Pancreas (tissue), 10 donors: Measurements from ENCODE around the gene ZNF195. TPM values are rescaled to one million over a fixed set of nuclear protein-coding genes. Genes with fewer than 3 reads are reported as not detected.
"Not testable (repeated sequence)": the region's sequence is repeated elsewhere in the genome, so short reads cannot be mapped to it uniquely, and the experiment has no call there.

Experiments
- ATAC-seq, 4 donors: fragments of 200-7000 bp; cut with Tn5 transposase; one replicate each; pipeline versions ENCODE4 v1.8.0 to v1.9.1; 2020; ENCODE audit warnings: mild to moderate bottlenecking in 4 of 4, moderate library complexity in 4 of 4
- DNase-seq, 6 donors: peaks; one replicate each; pipeline ENCODE4 v3.0.0-alpha.2; 2020
- FAIRE-seq: peaks from 2 replicates; lab custom pipeline; 2012; peaks lifted over from hg19 to GRCh38; lab: Jason Lieb, UNC
- H3K27ac ChIP-seq, 4 donors: fragments of 200-600 bp; sonication (generic); 1 replicate in 3 of 4; 2 replicates in 1 of 4; pipeline versions ENCODE4 v1.5.0 to v1.8.0; 2020
- H3K27me3 ChIP-seq, 4 donors: fragments of 200-600 bp; one replicate each; pipeline ENCODE4 v1.8.0; 2021
- H3K36me3 ChIP-seq, 3 donors: fragments of 200-600 bp; sonication (generic) in 1 of 3; one replicate each; pipeline versions ENCODE4 v1.5.0 to v1.8.0; 2020 to 2021
- H3K4me1 ChIP-seq, 3 donors: fragments of 200-600 bp; one replicate each; pipeline ENCODE4 v1.8.0; 2021
- H3K4me3 ChIP-seq, 4 donors: fragments of 200-600 bp; sonication (generic) in 2 of 4; one replicate each; pipeline versions ENCODE4 v1.5.0 to v1.8.0; 2020 to 2021
- H3K9me3 ChIP-seq, 4 donors: fragments of 200-600 bp; one replicate each; pipeline ENCODE4 v1.8.0; 2021
- CTCF ChIP-seq, 4 donors: fragments of 200-600 bp; sonication (generic) in 3 of 4; IDR thresholded peaks; one replicate each; pipeline versions ENCODE4 v1.5.0 to v1.8.0; 2021; ENCODE audit warnings: antibody characterized with exemption in 4 of 4
- WGBS, 2 donors: extraction: QIAGEN DNeasy Blood & Tissue Kit; methylation state at CpG; one replicate each; pipeline ENCODE4 v1.1.7; 2013; 5-methylcytosine and 5-hydroxymethylcytosine counted together
- intact Hi-C, 3 donors: fragments of 100-400 bp; cut with DNase I; formaldehyde crosslinking; loops; one replicate each; pipeline versions ENCODE4 v1.11.1 to v1.14.2; 2022
- polyA plus RNA-seq, 2 donors: library from polyadenylated mRNA; stranded (reverse); fragments of 200-250 nt; gene quantifications; one replicate each; pipeline ENCODE4 v1.2.3, GENCODE V29; 2013
- total RNA-seq, 6 donors: library from RNA; stranded (reverse); fragmentation: NEBNext Ultra II Directional in 4 of 6; extraction: Animal tissue kit (Norgen Biotek cat#: 25700) in 4 of 6; gene quantifications; one replicate each; pipeline versions ENCODE4 v1.2.1 to v1.2.4, GENCODE V29; 2021 to 2023
- donor health status: healthy with polysubstance abuse.
- donor health status: DM: no; HTN: no; CAD: no; lungs with moderate emphysema.
- donor health status: DM: no; HTN: no; CAD: no.
- donor health status: control.
- donor health status: control.
- donor health status: Bipolar disorder and iron deficiency.
- donor health status: DM: yes; HTN: yes; CAD: no.
- donor health status: DM: no; HTN: no; CAD: no.
- donor health status: DM: no; HTN: no; CAD: no.
- donor health status: DM: yes; HTN: yes; CAD: no.

ZNF195 gene
- total and polyA plus RNA-seq, 8 donors, result 11.4 to 20.4 (median 14.4) TPM

DNA sequence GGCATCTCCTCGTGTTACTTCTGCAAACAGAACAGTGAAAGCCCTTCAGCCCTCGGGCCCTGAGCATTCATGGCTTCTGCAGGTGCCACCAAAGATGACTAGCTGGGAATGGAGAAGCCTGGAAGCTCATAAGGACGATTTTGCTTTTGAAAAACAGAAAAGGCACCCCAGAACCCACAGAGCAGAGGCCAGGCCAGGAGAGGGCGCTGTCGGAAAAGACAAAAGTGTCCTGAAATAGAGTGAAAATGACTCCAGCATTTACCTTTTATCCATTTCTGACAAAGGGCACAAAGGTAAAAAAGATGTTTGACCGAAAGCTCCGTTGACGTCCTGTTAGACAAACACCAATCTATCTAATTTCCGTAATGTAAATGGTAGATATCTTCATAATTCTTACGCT is 37.6 kb downstream of the ZNF195 start:
- WGBS, 2 donors, result 12 to 16% methylated on average over 10 of the region's 10 CpGs
- ATAC-seq (peak; percentile 49 to 77 (median 76)), DNase-seq (peak; percentile 56 to 90 (median 69))

DNA sequence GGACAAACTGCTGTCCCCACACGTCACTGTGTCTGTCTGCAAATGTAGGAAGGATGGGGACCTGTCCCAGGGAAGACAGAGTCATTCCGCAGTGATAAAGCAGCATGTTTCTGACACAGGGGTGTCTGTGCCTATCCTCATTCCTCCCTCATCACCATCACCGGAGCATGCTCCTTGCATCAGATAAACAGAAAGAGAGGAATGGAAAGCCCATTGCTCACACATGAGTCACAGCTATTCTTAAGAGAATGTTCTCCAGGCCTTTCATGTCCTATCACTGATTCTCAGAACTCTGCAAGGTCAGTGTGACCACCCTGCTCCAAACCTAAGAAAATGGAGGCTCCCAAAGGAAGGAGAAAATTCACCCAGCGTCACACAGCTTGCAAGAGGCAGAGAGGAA is 38.9 kb downstream of the ZNF195 start:
- 69 to 83% methylated on average over 4 of the region's 4 CpGs for WGBS, 2 donors
- H3K4me3 ChIP-seq, result no peak overlapping the region
- TF ChIP-seq CTCF (IDR thresholded peaks at IDR 0.05), result no peak
- no peak overlapping the region for H3K27ac ChIP-seq
- H3K9me3 ChIP-seq, result no peaks in the 10 kb centered on the region
- ATAC-seq (peak in 1 of 4 donors; percentile 35), FAIRE-seq (no peak), DNase-seq (no peak)
- intact Hi-C loops, result loop anchor here in 1 of 3 donors (10.0 kb wide), 1 partner anchor 75 kb away; no protein-coding TSS in a partner anchor
- H3K36me3 ChIP-seq, result no peaks in the 10 kb centered on the region
- H3K4me1 ChIP-seq, result peaks cover 5 to 14% (median 9%) of the 10 kb centered on the region in 3 donors
- no peaks in the 10 kb centered on the region for H3K27me3 ChIP-seq

More for the DNA sequence above, 37.6 kb downstream of the ZNF195 start:
- no peak for FAIRE-seq
- H3K9me3 ChIP-seq, result no peaks in the 10 kb centered on the region
- H3K27ac ChIP-seq, result no peak overlapping the region
- no peaks in the 10 kb centered on the region for H3K27me3 ChIP-seq
- no peak overlapping the region for H3K4me3 ChIP-seq
- H3K36me3 ChIP-seq, result no peaks in the 10 kb centered on the region
- H3K4me1 ChIP-seq, result peaks cover 5 to 15% (median 9%) of the 10 kb centered on the region in 3 donors
- peak; percentile 46 to 78 (median 61) for TF ChIP-seq CTCF (IDR thresholded peaks at IDR 0.05)
- intact Hi-C loops, result loop anchor here in 1 of 3 donors (10.0 kb wide), 1 partner anchor 74 kb away; no protein-coding TSS in a partner anchor

DNA sequence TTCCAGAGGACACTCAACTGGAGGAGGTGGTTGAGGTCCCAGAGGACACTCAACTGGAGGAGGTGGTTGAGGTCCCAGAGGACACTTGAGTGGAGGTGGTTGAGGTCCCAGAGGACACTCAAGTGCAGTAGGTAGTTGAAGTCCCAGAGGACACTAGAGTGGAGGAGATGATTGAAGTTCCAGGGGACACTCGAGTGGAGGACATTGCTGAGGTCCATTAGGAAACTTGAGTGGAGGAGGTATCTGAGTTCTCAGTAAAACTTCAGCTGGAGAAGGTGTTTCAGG is 39.7 kb downstream of the ZNF195 start:
- WGBS, 2 donors, result 51 to 62% methylated on average over 1 of the region's 1 CpG
- no peaks in the 10 kb centered on the region for H3K27me3 ChIP-seq
- H3K9me3 ChIP-seq, result no peaks in the 10 kb centered on the region
- ATAC-seq (no peak), DNase-seq (no peak), FAIRE-seq (no peak)
- H3K27ac ChIP-seq, result no peak overlapping the region
- TF ChIP-seq CTCF (IDR thresholded peaks at IDR 0.05), result no peak
- intact Hi-C loops, result no loop called here
- H3K36me3 ChIP-seq, result no peaks in the 10 kb centered on the region
- peaks cover 0 to 9% (median 8%) of the 10 kb centered on the region in 3 donors for H3K4me1 ChIP-seq
- no peak overlapping the region for H3K4me3 ChIP-seq

DNA sequence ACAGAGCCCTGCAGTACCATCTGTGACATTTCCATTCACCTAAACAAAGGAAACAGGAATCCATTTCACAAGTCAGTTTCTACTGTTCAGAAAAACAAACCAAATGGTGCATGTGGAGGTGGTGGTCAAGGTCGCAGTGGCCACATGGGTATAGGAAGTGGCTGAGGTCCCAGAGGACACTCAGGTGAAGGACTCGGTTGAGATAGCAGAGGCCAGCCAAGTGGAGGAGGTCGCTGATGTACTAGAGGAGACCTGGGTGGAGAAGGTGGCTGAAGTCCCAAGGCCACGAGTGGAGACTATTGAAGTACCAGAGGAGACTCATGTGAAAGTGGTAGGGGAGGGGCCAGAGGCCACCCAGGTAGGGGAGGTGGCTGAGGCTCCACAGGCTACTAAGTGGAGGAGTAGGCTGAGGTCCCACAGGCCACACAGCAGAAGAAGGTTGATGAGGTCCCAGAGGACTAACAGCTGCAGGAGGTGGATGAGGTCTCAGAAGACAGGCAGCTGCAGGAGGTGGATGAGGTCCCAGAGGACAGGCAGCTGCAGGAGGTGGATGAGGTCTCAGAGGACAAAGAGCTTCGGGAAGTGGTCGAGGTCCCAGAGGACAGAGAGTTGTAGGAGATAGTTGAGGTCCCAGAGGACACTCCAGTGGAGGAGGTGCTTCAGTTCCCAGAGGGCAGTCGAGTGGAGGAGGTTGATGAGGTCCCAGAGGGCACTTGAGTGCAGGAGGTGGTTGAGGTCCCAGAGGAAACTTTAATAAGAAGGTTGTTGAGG is 40.2 kb downstream of the ZNF195 start:
- no peak for ATAC-seq
- H3K27me3 ChIP-seq, result no peaks in the 10 kb centered on the region
- no peak overlapping the region for H3K27ac ChIP-seq
- no peaks in the 10 kb centered on the region for H3K9me3 ChIP-seq
- intact Hi-C loops, result no loop called here
- FAIRE-seq, result no peak
- no peak overlapping the region for H3K4me3 ChIP-seq
- no peaks in the 10 kb centered on the region for H3K36me3 ChIP-seq
- DNase-seq, result no peak
- H3K4me1 ChIP-seq, result peaks cover 0 to 4% (median 3%) of the 10 kb centered on the region in 3 donors
- 51 to 62% methylated on average over 7 of the region's 7 CpGs for WGBS, 2 donors
- TF ChIP-seq CTCF (IDR thresholded peaks at IDR 0.05), result no peak

GRCh38 chr11:3336420-3336819 is 42.5 kb downstream of the ZNF195 start:
- DNase-seq, H3K4me3 ChIP-seq, ATAC-seq, H3K27me3 ChIP-seq, H3K4me1 ChIP-seq, H3K27ac ChIP-seq, H3K9me3 ChIP-seq, intact Hi-C loops, FAIRE-seq, H3K36me3 ChIP-seq: not testable (repeated sequence)
- WGBS, 2 donors, result 33% methylated on average over 1 of the region's 10 CpGs; no CpG with 5 or more reads in 1 of the 2 donors

GRCh38 chr11:3333157-3333556 is 45.8 kb downstream of the ZNF195 start:
- ATAC-seq, FAIRE-seq, DNase-seq, H3K9me3 ChIP-seq, H3K27me3 ChIP-seq, H3K27ac ChIP-seq, intact Hi-C loops, H3K4me1 ChIP-seq, H3K36me3 ChIP-seq, H3K4me3 ChIP-seq: not testable (repeated sequence)
- WGBS, 2 donors, result no CpG with 5 or more reads among the region's 8 CpGs

DNA sequence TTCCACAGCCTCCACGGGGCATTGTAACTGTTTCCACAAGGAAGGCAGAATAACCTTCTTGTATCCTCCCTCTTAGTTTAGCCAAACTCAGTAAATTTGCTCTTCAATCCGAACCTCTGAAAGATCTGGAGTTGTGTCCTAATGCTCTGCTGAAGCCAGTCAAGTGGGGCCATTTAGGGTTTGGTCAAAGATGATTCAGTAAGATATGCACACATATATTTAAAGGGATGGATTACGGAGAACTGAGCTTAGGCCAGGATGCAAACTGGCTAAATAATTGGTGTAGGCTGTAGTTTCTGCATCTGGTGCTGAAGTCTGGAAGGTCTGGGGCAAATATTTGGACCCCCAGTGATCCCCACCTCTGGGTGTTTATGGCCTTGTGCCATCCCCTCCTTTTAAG is 47.9 kb downstream of the ZNF195 start:
- DNase-seq, H3K9me3 ChIP-seq, FAIRE-seq, ATAC-seq, H3K27ac ChIP-seq, H3K4me1 ChIP-seq, H3K27me3 ChIP-seq, intact Hi-C loops, H3K36me3 ChIP-seq, H3K4me3 ChIP-seq: not testable (repeated sequence)
- whole genome bisulfite sequencing, 2 donors, result no CpG with 5 or more reads among the region's 3 CpGs

DNA sequence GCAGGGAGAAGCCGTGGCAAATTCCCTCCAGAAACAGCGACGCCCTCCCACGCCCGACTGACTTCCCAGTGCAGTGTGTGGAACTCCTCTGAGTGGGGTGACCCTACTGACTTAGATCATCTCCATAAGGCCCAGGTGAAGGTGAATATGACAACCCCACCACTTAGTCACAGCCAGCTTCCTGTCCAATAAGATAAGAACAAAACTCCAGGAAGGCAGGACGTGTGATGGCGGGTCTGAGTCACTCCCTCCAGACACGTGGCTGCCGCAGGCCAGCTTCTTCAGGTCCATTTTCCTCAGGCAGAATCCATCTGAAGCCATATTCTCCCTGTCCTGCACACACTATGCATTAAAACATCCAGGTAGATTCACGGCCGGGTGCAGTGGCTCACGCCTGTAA is 48.9 kb downstream of the ZNF195 start:
- DNase-seq, H3K9me3 ChIP-seq, H3K4me3 ChIP-seq, intact Hi-C loops, H3K4me1 ChIP-seq, FAIRE-seq, ATAC-seq, H3K27me3 ChIP-seq, H3K36me3 ChIP-seq, H3K27ac ChIP-seq: not testable (repeated sequence)
- WGBS, 2 donors, result no CpG with 5 or more reads among the region's 12 CpGs
